GM12878 (cell line): ENCODE measurements around the gene TTC23L. TPM values are rescaled to one million over a fixed set of nuclear protein-coding genes. Genes with fewer than 3 reads are reported as not detected.
"Not testable (repeated sequence)": the region's sequence is repeated elsewhere in the genome, so short reads cannot be mapped to it uniquely, and the experiment has no call there.

Experiments used
- ATAC-seq: fragments of 200-7000 bp; cut with Tn5 transposase; 3 replicates; pipeline ENCODE4 v1.9.1; 2020; ENCODE audit warnings: mild to moderate bottlenecking, moderate library complexity
- BruUV-seq: library from RNA; stranded (reverse); fragments of 400-500 nt; replicated peaks from 2 replicates; lab custom pipeline; 2021; lab: Mats Ljungman, UMichigan
- CTCF ChIA-PET: fragments of 300-600 bp; sonication (Branson Sonifier 250); formaldehyde crosslinking; extraction: SDS; loops from one replicate; lab custom pipeline; 2021; ENCODE audit warnings: inconsistent platforms; lab: Yijun Ruan, JAX
- POLR2A ChIA-PET: fragments of 350-600 bp; formaldehyde crosslinking; extraction: SDS; loops from one replicate; lab custom pipeline; 2021; ENCODE audit warnings: inconsistent platforms; lab: Charles Lee
- RAD21 ChIA-PET: fragments of 300-600 bp; sonication (Branson Sonifier 250); formaldehyde crosslinking; loops from one replicate; lab custom pipeline; 2023; ENCODE audit warnings: antibody characterized with exemption; ENCODE audit not compliant: unreplicated experiment; lab: Charles Lee
- SMC1A ChIA-PET: fragments of 300-600 bp; sonication (Branson Sonifier 250); formaldehyde crosslinking; loops from one replicate; lab custom pipeline; 2023; ENCODE audit not compliant: unreplicated experiment, uncharacterized antibody; lab: Charles Lee
- DNase-seq: peaks from one replicate; pipeline ENCODE4 v3.0.0-alpha.2; 2011; ENCODE audit warnings: low read depth, low spot score
- FAIRE-seq: peaks from 3 replicates; lab custom pipeline; 2011; peaks lifted over from hg19 to GRCh38; lab: Jason Lieb, UNC
- H2AFZ ChIP-seq: 2 replicates; pipeline ENCODE4 v1.6.0; 2011; ENCODE audit warnings: low read depth, low read length, control low read depth; ENCODE audit not compliant: control insufficient read depth
- H3K27ac ChIP-seq: 2 replicates; pipeline ENCODE4 v1.5.1; 2011; ENCODE audit warnings: control low read depth; ENCODE audit not compliant: control insufficient read depth, insufficient read depth
- H3K27me3 ChIP-seq, 2 experiments: replicated peaks in 1 of 2; 2 replicates each; pipeline versions ENCODE4 v1.6.0 to v1.6.1; 2011; ENCODE audit warnings: low read length in 1 of 2; ENCODE audit not compliant: control insufficient read depth in 2 of 2, insufficient read depth in 2 of 2
- H3K36me3 ChIP-seq, 2 experiments: 2 replicates each; pipeline ENCODE4 v1.5.1; 2011; ENCODE audit warnings: low read length in 1 of 2; ENCODE audit not compliant: control insufficient read depth in 2 of 2, insufficient read depth in 2 of 2
- H3K4me1 ChIP-seq: 2 replicates; pipeline ENCODE4 v1.6.1; 2011; ENCODE audit warnings: mild to moderate bottlenecking, low read length, moderate library complexity, mixed read lengths; ENCODE audit not compliant: control insufficient read depth, insufficient read depth
- H3K4me2 ChIP-seq: 2 replicates; pipeline ENCODE4 v1.6.0; 2011; ENCODE audit warnings: control low read depth; ENCODE audit not compliant: control insufficient read depth, insufficient read depth
- H3K4me3 ChIP-seq: fragments of 200-600 bp; sonication (generic); 2 replicates; pipeline ENCODE4 v1.5.1; 2016
- H3K79me2 ChIP-seq: 2 replicates; pipeline ENCODE4 v1.6.0; 2011; ENCODE audit warnings: low read length; ENCODE audit not compliant: control insufficient read depth, insufficient read depth
- H3K9ac ChIP-seq: 2 replicates; pipeline ENCODE4 v1.8.0; 2011; ENCODE audit warnings: low read length, control low read depth, mixed read lengths; ENCODE audit not compliant: control insufficient read depth, insufficient read depth
- H3K9me3 ChIP-seq: replicated peaks from 3 replicates; pipeline ENCODE4 v1.5.1; 2011; ENCODE audit warnings: mild to moderate bottlenecking, low read length; ENCODE audit not compliant: control insufficient read depth, insufficient read depth
- H4K20me1 ChIP-seq: 2 replicates; pipeline ENCODE4 v1.6.0; 2011; ENCODE audit not compliant: control insufficient read depth, insufficient read depth
- ASH2L ChIP-seq: fragments of 300-600, 200-600 bp; sonication (generic); IDR thresholded peaks from 2 replicates; pipeline ENCODE4 v1.6.1; 2017; ENCODE audit warnings: low read depth, mild to moderate bottlenecking, borderline replicate concordance
- POLR2A ChIP-seq: IDR thresholded peaks from 2 replicates; pipeline ENCODE4 v1.6.1; 2011; ENCODE audit warnings: low read depth, mild to moderate bottlenecking, low read length
- RELB ChIP-seq: fragments of 450-650 bp; IDR thresholded peaks from 2 replicates; pipeline ENCODE4 v1.6.1; 2017; ENCODE audit warnings: low read depth, mild to moderate bottlenecking, moderate library complexity
- SIX5 ChIP-seq: IDR thresholded peaks from 2 replicates; pipeline ENCODE4 v1.6.1; 2011; ENCODE audit warnings: mild to moderate bottlenecking, low read depth, low read length, moderate library complexity; ENCODE audit not compliant: severe bottlenecking
- TBL1XR1 ChIP-seq: IDR thresholded peaks from 2 replicates; pipeline ENCODE4 v1.6.1; 2012; ENCODE audit warnings: low read depth, low read length, improper control_type of control experiment
- WGBS: methylation state at CpG from one replicate; pipeline ENCODE4 v1.1.6; 2016; ENCODE audit warnings: low lambda C conversion rate; ENCODE audit not compliant: insufficient replicate concordance, insufficient coverage; ENCODE audit errors: missing lambda C conversion rate; 5-methylcytosine and 5-hydroxymethylcytosine counted together
- in situ Hi-C: fragments of 300-500 bp; cut with MboI; formaldehyde crosslinking; loops from 9 replicates; pipeline ENCODE4 v1.14.3; 2018; ENCODE audit warnings: mixed read lengths
- intact Hi-C: fragments of 100-400 bp; cut with micrococcal nuclease; formaldehyde crosslinking; loops from one replicate; pipeline ENCODE4 v1.14.2; 2022; ENCODE audit not compliant: unreplicated experiment
- polyA plus RNA-seq, 11 experiments: library from polyadenylated mRNA; depleted of rRNA in 4 of 11; unstranded in 6 of 11; stranded (reverse) in 5 of 11; fragments of >200 nt; fragmentation: Nextera tagmentation in 4 of 11; fragmentation: Illumina TruSeq in 1 of 11; extraction: Ambion mirVana in 4 of 11; extraction: Trizol in 1 of 11; gene quantifications; 1 replicate in 1 of 11; 2 replicates in 10 of 11; pipeline versions ENCODE4 v1.2.1 to v1.2.3, GENCODE V29; 2011 to 2016; ENCODE audit warnings: inconsistent platforms in 2 of 11, missing spikeins in 2 of 11, low read depth in 1 of 11
- total RNA-seq, 4 experiments: library from RNA; depleted of rRNA in 3 of 4; stranded (reverse); fragments of >200 nt in 3 of 4; fragmentation: Illumina TruSeq in 1 of 4; extraction: Trizol in 1 of 4; gene quantifications; 2 replicates each; pipeline versions ENCODE4 v1.2.1 to v1.2.3, GENCODE V29; 2013 to 2021

Gene TTC23L
- total and polyA plus RNA-seq, 10 of the 15 experiments (the other 5 are each of a cell fraction or from before 2014, with no cell fraction given), result 0.09 to 0.34 TPM; not detected in 8

GRCh38 chr5:34827588-34828506, 11.1 kb upstream of the TTC23L start:
- ChIA-PET RAD21 (no interaction called here), SMC1A (interaction anchor here (1.1 to 1.5 kb wide), 2 partner anchors 9 to 11 kb away, joined by 3 to 4 read pairs; no protein-coding TSS in a partner anchor)

GRCh38 chr5:34830827-34831226, 8.1 kb upstream of the TTC23L start:
- WGBS, result 41% methylated on average over 7 of the region's 7 CpGs
- H3K79me2 ChIP-seq, H3K9me3 ChIP-seq, H3K9ac ChIP-seq, H3K27ac ChIP-seq, BruUV-seq, FAIRE-seq, ATAC-seq, H4K20me1 ChIP-seq, POLR2A ChIA-PET, intact Hi-C loops, H2AFZ ChIP-seq, H3K4me3 ChIP-seq, H3K36me3 ChIP-seq, SMC1A ChIA-PET, H3K4me2 ChIP-seq, CTCF ChIA-PET, in situ Hi-C loops, H3K27me3 ChIP-seq, RAD21 ChIA-PET, H3K4me1 ChIP-seq, DNase-seq: not testable (repeated sequence)

More at GRCh38 chr5:34827588-34828506, 11.1 kb upstream of the TTC23L start:
- no peak overlapping the region for H3K4me2 ChIP-seq
- in situ Hi-C loops, result no loop called here
- no peak for FAIRE-seq
- TF ChIP-seq SIX5 (no peak), RELB (no peak), TBL1XR1 (no peak), POLR2A (no peak), ASH2L (no peak)
- TF ChIP-seq, all 136 proteins: peak for 0
- H3K27ac ChIP-seq, result no peak overlapping the region
- no peaks in the 10 kb centered on the region for H4K20me1 ChIP-seq
- POLR2A ChIA-PET, result no interaction called here
- intact Hi-C loops, result no loop called here
- H3K9me3 ChIP-seq, result no peaks in the 10 kb centered on the region
- no peaks in the 10 kb centered on the region for H3K36me3 ChIP-seq
- H3K27me3 ChIP-seq, result peaks cover 0 to 3% of the 10 kb centered on the region in 2 experiments; a peak in 3 of 4 replicates
- CTCF ChIA-PET, result no interaction called here
- H3K4me1 ChIP-seq, result no peaks in the 10 kb centered on the region
- H3K4me3 ChIP-seq, result no peak overlapping the region
- 33% methylated on average over 6 of the region's 6 CpGs for WGBS
- no TSS peak for BruUV-seq
- H3K9ac ChIP-seq, result no peak overlapping the region
- DNase-seq (no peak), ATAC-seq (no peak)
- no peaks in the 10 kb centered on the region for H3K79me2 ChIP-seq
- H2AFZ ChIP-seq, result no peak overlapping the region
